Placental epithelial cell (primary cell): ENCODE results near the gene RPL35. TPM values are rescaled to one million over a fixed set of nuclear protein-coding genes. Genes with fewer than 3 reads are reported as not detected.

Experiments used
- small RNA-seq: library from RNA; depleted of rRNA; stranded (forward); fragments of <200 nt; gene quantifications from one replicate; pipeline ENCODE3, GENCODE V24; 2012
- total RNA-seq: library from RNA; depleted of rRNA; stranded (reverse); fragments of >200 nt; gene quantifications from 2 replicates; pipeline ENCODE4 v1.2.3, GENCODE V29; 2012

RPL35 gene
- total RNA-seq, result 1,756 and 2,140 TPM in 2 replicates

GRCh38 chr9:124861342-124862229 lies at the start of gene RPL35, which contains the start of gene ARPC5L:
Gene RPL35, minus strand, starts transcription at chr9:124861957. Its CDS starts 45 bp downstream, at chr9:124861912.
Gene ARPC5L, plus strand, starts transcription at chr9:124862130. Its CDS starts 7,161 bp downstream, at chr9:124869291.

GRCh38 chr9:124852829-124853531 lies 8.8 kb downstream of the RPL35 start, which contains the start of gene WDR38:
Gene WDR38, plus strand, starts transcription at chr9:124853460. Its CDS starts 72 bp downstream, at chr9:124853532.

Small RNA genes within 50 kb of the gene (small RNA-seq; reads per million reads assigned to genes)
- gene RNU4-82P, result not detected

Other genes starting within 250 kb of the RPL35 start
- gene NR6A1, start 90.6 kb downstream of the RPL35 start, total RNA-seq, result 0.54 and 1.6 TPM in 2 replicates
- gene OLFML2A, start 84.8 kb downstream of the RPL35 start, total RNA-seq, result 8.6 and 14.9 TPM in 2 replicates
- gene WDR38, start 8.5 kb downstream of the RPL35 start, total RNA-seq, result not detected in 2 replicates
- gene ARPC5L, start 173 bp upstream of the RPL35 start, total RNA-seq, result 10.5 and 11.0 TPM in 2 replicates
- 10.6 and 11.9 TPM in 2 replicates for gene GOLGA1, start 79.1 kb upstream of the RPL35 start, total RNA-seq